ENCODE results near the gene TELO2.

TELO2 gene

DNA sequence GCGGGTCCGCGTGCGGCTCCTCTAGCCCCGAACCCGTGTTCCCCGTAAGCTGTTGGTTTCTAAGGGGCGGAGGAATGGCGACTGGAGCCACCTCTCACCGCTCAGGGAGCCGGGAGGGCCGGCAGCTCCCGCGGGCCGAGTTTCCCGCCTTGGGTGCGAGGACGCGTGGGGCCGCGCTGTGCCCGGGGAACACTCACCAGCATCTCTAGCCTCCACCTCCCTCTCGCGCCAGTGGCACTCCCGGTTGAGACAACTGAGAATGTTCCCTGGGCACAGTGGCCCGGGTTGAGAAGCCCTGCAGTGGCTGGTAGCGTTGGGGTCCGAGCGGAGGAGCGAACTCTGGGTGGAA lies 560 bp downstream of the TELO2 start:
- 2% methylated on average over 30 of the region's 30 CpGs for WGBS
- Histone ChIP-seq H3K9me3 (ENCODE audit: insufficient read depth, low read depth, low read length) (no peaks in the 10 kb centered on the region), H3K27ac (ENCODE audit: low read depth, low read length) (peak overlapping the region; percentile 87), H3K9ac (ENCODE audit: low read depth, low read length) (peak overlapping the region; percentile 92), H3K27me3 (ENCODE audit: insufficient read depth, low read length) (0 out of 2 replicates have a peak, but pooled peaks cover 2% of the 10 kb centered on the region), H3K36me3 (ENCODE audit: insufficient read depth, low read length) (peaks cover 41% of the 10 kb centered on the region), H3K4me1 (ENCODE audit: insufficient read depth, low read length) (no peaks in the 10 kb centered on the region), H3K4me3 (ENCODE audit: low read length) (peak overlapping the region; percentile 78)

DNA sequence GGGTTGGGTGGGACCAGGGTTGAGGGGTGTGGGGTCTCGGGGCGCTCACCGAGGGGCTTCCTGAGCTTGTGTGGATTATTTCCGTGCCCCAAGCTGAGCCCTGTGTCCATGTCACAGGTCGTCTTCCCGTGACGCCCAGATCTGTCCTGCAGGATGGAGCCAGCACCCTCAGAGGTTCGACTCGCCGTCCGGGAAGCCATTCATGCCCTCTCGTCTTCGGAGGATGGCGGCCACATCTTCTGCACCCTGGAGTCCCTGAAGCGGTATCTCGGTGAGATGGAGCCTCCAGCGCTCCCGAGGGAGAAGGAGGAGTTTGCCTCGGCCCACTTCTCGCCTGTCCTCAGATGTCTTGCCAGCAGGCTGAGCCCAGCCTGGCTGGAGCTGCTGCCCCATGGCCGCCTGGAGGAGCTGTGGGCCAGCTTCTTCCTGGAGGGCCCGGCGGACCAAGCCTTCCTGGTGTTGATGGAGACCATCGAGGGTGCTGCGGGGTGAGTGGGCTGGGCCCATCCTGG lies 1.0 kb downstream of the TELO2 start:
- no peaks in the 10 kb centered on the region for H3K4me1 ChIP-seq (ENCODE audit: insufficient read depth, low read length)
- WGBS, result 52% methylated on average over 25 of the region's 25 CpGs

DNA sequence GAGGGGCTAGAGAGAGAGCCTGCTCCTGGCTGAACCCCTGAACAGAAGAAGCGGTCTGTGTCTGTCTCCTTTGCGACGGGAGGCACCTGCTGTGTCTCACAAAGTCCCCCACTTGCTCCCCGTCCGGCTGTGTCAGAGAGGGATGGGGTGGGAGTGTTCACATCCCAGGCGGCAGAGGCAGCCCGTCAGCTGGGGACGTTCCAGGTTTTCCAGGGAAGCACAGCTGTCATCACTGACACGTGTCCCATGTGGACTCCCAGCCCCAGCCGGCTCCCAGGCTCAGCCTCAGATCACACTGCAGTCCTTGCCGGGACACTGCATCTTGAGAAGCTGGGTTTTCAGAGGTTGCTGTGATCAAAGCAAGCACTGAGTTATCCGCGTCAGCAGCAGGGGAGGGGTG lies 1.6 kb downstream of the TELO2 start:
- 95% methylated on average over 13 of the region's 13 CpGs for WGBS
- Histone ChIP-seq H3K9me3 (ENCODE audit: insufficient read depth, low read depth, low read length) (no peaks in the 10 kb centered on the region), H3K27me3 (ENCODE audit: insufficient read depth, low read length) (0 out of 2 replicates have a peak, but pooled peaks cover 2% of the 10 kb centered on the region), H3K4me3 (ENCODE audit: low read length) (peak overlapping the region; percentile 78; the same call in 1 of the 2 replicates), H3K4me1 (ENCODE audit: insufficient read depth, low read length) (no peaks in the 10 kb centered on the region), H3K9ac (ENCODE audit: low read depth, low read length) (no peak overlapping the region), H3K36me3 (ENCODE audit: insufficient read depth, low read length) (peaks cover 50% of the 10 kb centered on the region), H3K27ac (ENCODE audit: low read depth, low read length) (no peak overlapping the region)

More for the DNA sequence above, 1.0 kb downstream of the TELO2 start:
- Histone ChIP-seq H3K27me3 (ENCODE audit: insufficient read depth, low read length) (0 out of 2 replicates have a peak, but pooled peaks cover 2% of the 10 kb centered on the region), H3K9ac (ENCODE audit: low read depth, low read length) (peak overlapping the region; percentile 92), H3K9me3 (ENCODE audit: insufficient read depth, low read depth, low read length) (no peaks in the 10 kb centered on the region), H3K27ac (ENCODE audit: low read depth, low read length) (no peak overlapping the region), H3K36me3 (ENCODE audit: insufficient read depth, low read length) (peaks cover 46% of the 10 kb centered on the region), H3K4me3 (ENCODE audit: low read length) (peak overlapping the region; percentile 78)

GRCh38 chr16:1495211-1495888 lies 2.2 kb downstream of the TELO2 start:
- peaks cover 56% of the 10 kb centered on the region for H3K36me3 ChIP-seq (ENCODE audit: insufficient read depth, low read length)

DNA sequence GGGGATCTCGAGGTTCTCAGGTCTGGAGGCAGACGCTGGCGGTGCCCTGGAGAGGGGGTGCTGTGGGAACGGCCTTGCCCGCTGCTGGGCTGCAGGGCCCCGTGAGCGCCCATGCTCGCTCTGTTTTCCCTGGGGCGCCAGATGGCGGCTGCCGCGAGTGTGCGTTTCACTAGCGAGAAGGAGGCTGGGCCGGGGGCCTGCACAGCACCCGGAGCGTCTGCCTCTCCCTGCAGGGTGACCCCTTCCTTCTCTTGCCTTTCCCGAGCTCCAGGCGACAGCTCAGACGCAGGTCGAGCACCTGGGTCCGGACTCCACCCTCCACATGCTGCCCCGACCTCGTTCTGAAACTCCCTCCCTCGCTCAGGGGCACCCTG lies 2.7 kb downstream of the TELO2 start:
- no peak overlapping the region for H3K27ac ChIP-seq (ENCODE audit: low read depth, low read length)
- H3K9me3 ChIP-seq (ENCODE audit: insufficient read depth, low read depth, low read length), result no peaks in the 10 kb centered on the region
- H3K36me3 ChIP-seq (ENCODE audit: insufficient read depth, low read length), result peaks cover 61% of the 10 kb centered on the region
- no peak overlapping the region for H3K4me3 ChIP-seq (ENCODE audit: low read length)
- WGBS, result 95% methylated on average over 25 of the region's 25 CpGs
- H3K4me1 ChIP-seq (ENCODE audit: insufficient read depth, low read length), result no peaks in the 10 kb centered on the region
- no peaks in the 10 kb centered on the region for H3K27me3 ChIP-seq (ENCODE audit: insufficient read depth, low read length)
- H3K9ac ChIP-seq (ENCODE audit: low read depth, low read length), result no peak overlapping the region; the same call in 1 of the 2 replicates

More at GRCh38 chr16:1495211-1495888, 2.2 kb downstream of the TELO2 start:
- 0 out of 2 replicates have a peak, but pooled peaks cover 2% of the 10 kb centered on the region for H3K27me3 ChIP-seq (ENCODE audit: insufficient read depth, low read length)
- no peaks in the 10 kb centered on the region for H3K4me1 ChIP-seq (ENCODE audit: insufficient read depth, low read length)
- no peak overlapping the region for H3K4me3 ChIP-seq (ENCODE audit: low read length)
- 95% methylated on average over 39 of the region's 39 CpGs for WGBS
- H3K27ac ChIP-seq (ENCODE audit: low read depth, low read length), result no peak overlapping the region
- no peaks in the 10 kb centered on the region for H3K9me3 ChIP-seq (ENCODE audit: insufficient read depth, low read depth, low read length)
- H3K9ac ChIP-seq (ENCODE audit: low read depth, low read length), result no peak overlapping the region

DNA sequence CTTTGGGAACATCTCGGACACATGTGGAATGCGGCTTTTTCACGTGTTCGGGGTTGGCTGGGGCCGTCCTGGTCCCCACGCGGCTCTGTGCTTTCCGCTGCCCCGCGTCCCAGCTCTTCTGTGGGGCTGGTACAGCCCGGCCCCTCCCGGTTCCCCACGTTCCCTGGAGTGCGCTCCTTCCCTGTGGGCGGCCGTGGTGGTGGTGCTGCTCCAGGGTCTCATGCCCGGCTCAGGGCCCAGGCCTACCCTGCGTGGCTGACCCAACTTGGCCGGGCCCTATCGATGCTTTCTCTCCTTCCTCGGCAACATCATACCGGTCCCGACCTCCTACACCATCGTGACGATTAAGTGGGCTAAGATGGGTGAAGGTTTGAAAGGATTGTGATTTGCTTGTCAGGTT lies 3.3 kb downstream of the TELO2 start:
- Histone ChIP-seq H3K9ac (ENCODE audit: low read depth, low read length) (no peak overlapping the region), H3K36me3 (ENCODE audit: insufficient read depth, low read length) (peaks cover 66% of the 10 kb centered on the region), H3K9me3 (ENCODE audit: insufficient read depth, low read depth, low read length) (no peaks in the 10 kb centered on the region), H3K4me1 (ENCODE audit: insufficient read depth, low read length) (no peaks in the 10 kb centered on the region), H3K27ac (ENCODE audit: low read depth, low read length) (no peak overlapping the region), H3K27me3 (ENCODE audit: insufficient read depth, low read length) (no peaks in the 10 kb centered on the region), H3K4me3 (ENCODE audit: low read length) (no peak overlapping the region)
- 97% methylated on average over 25 of the region's 25 CpGs for WGBS

- no peak overlapping the region for H3K27ac ChIP-seq (ENCODE audit: low read depth, low read length)
- 92% methylated on average over 21 of the region's 21 CpGs for WGBS
- no peak overlapping the region for H3K9ac ChIP-seq (ENCODE audit: low read depth, low read length)
- H3K9me3 ChIP-seq (ENCODE audit: insufficient read depth, low read depth, low read length), result no peaks in the 10 kb centered on the region
- no peaks in the 10 kb centered on the region for H3K4me1 ChIP-seq (ENCODE audit: insufficient read depth, low read length)
- peaks cover 73% of the 10 kb centered on the region for H3K36me3 ChIP-seq (ENCODE audit: insufficient read depth, low read length)
- H3K4me3 ChIP-seq (ENCODE audit: low read length), result no peak overlapping the region
- H3K27me3 ChIP-seq (ENCODE audit: insufficient read depth, low read length), result no peaks in the 10 kb centered on the region
These were observed 3.9 kb downstream of the TELO2 start for GRCh38 chr16:1497014-1497598.

DNA sequence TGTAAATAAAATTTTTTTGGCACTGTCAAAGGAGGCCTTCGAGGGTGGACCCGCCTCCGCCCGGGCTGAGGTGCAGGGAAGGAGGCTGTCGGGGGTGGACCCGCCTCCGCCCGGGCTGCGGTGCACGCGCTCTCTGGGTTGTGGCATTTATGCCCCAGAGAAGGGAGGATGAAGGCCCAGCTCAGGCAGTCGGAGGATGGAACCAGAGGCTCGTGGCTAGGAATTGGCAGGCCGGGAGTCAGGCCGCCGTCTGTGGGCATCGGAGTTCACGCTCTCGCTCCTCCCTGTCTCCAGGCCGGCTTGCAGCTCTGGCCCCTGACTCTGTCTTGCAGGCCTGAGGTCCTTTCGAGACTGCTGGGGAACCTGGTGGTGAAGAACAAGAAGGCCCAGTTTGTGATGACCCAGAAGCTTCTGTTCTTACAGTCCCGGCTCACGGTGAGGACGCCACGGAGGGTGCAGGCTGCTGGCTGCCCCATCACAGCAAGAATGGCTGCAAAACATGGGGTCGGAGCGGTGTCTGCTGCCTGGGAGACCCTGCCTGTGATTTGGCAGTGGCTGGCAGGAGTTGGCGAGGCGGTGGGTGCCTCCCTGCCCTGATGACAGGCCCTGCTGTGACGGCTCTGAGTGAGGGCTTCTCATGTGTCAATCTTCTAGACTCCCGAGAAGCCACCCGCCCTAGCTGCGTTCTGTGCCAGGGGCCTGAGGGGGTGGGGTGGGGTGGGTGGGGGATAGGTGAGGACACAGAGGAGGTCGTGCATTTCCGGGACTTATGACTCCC lies 5.9 kb downstream of the TELO2 start:
- 97% methylated on average over 35 of the region's 35 CpGs for WGBS
- Histone ChIP-seq H3K36me3 (ENCODE audit: insufficient read depth, low read length) (peaks cover 89% of the 10 kb centered on the region), H3K9me3 (ENCODE audit: insufficient read depth, low read depth, low read length) (no peaks in the 10 kb centered on the region)

DNA sequence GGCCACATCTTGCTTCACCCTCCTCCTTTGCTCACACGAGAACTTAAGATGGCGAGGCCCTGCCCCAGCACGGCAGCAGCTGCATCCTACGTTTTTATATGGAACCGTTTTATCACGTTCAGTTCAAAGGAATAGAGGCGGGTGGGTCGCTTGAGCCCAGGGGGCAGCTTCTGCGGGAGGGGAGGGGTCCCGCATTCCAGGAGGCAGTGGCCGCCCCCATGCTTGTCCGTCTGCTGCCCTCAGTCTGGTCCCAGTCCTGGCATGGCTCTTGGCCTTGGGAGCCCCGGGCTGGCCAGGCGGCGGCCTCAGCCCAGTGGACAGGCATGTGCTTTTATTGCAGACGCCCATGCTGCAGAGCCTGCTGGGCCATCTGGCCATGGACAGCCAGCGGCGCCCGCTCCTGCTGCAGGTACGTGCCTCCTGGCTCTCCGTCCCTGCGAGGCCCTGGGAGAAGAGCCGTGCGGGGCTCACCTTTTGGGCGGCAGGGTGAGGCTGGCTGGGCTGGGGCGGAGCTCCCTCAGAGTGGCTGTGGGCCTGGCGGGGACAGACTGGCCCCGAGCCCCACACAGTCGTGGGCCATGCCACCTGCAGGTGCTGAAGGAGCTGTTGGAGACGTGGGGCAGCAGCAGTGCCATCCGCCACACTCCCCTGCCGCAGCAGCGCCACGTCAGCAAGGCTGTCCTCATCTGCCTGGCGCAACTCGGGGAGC lies 6.8 kb downstream of the TELO2 start:
- H3K27ac ChIP-seq (ENCODE audit: low read depth, low read length), result no peak overlapping the region
- H3K9me3 ChIP-seq (ENCODE audit: insufficient read depth, low read depth, low read length), result no peaks in the 10 kb centered on the region
- H3K4me1 ChIP-seq (ENCODE audit: insufficient read depth, low read length), result no peaks in the 10 kb centered on the region
- H3K4me3 ChIP-seq (ENCODE audit: low read length), result no peak overlapping the region
- peaks cover 87% of the 10 kb centered on the region for H3K36me3 ChIP-seq (ENCODE audit: insufficient read depth, low read length)
- no peaks in the 10 kb centered on the region for H3K27me3 ChIP-seq (ENCODE audit: insufficient read depth, low read length)
- 96% methylated on average over 36 of the region's 36 CpGs for WGBS
- no peak overlapping the region for H3K9ac ChIP-seq (ENCODE audit: low read depth, low read length)

More for the DNA sequence above, 5.9 kb downstream of the TELO2 start:
- Histone ChIP-seq H3K4me1 (ENCODE audit: insufficient read depth, low read length) (no peaks in the 10 kb centered on the region), H3K27me3 (ENCODE audit: insufficient read depth, low read length) (no peaks in the 10 kb centered on the region), H3K27ac (ENCODE audit: low read depth, low read length) (no peak overlapping the region), H3K9ac (ENCODE audit: low read depth, low read length) (no peak overlapping the region), H3K4me3 (ENCODE audit: low read length) (no peak overlapping the region)

DNA sequence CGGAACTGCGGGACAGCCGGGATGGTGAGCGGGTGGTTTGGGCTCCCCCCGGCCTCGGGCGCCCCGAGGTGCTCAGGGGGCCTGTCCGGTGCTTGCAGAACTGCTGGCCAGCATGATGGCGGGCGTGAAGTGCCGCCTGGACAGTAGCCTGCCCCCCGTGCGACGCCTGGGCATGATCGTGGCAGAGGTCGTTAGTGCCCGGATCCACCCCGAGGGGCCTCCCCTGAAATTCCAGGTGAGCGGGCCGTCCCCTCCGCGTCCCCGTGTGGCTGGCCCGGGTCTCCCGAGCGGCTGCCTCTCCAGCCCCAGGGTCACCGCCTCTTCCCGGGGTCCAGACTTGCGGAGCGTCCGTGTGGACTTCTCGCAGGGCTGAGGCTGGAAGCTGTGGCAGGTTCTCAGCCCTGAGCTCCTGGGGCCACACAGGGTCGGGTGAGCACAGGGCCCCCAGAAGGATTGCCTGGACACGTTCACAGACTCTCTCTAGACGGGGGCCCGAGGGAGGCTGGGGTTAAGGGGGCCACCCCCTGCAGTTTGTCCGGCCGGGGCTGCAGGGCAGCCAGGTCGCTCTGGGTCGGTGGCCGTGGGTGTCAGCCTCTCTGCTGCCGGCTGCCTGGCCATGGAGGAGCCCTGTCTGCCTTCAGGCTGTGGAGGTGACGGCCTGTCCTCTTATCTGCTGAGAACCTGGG lies 7.4 kb downstream of the TELO2 start:
- H3K36me3 ChIP-seq (ENCODE audit: insufficient read depth, low read length), result peaks cover 80% of the 10 kb centered on the region
- 97% methylated on average over 44 of the region's 44 CpGs for WGBS
- no peaks in the 10 kb centered on the region for H3K27me3 ChIP-seq (ENCODE audit: insufficient read depth, low read length)

More for the DNA sequence above, 7.4 kb downstream of the TELO2 start:
- Histone ChIP-seq H3K4me1 (ENCODE audit: insufficient read depth, low read length) (no peaks in the 10 kb centered on the region), H3K27ac (ENCODE audit: low read depth, low read length) (no peak overlapping the region), H3K9me3 (ENCODE audit: insufficient read depth, low read depth, low read length) (no peaks in the 10 kb centered on the region), H3K9ac (ENCODE audit: low read depth, low read length) (no peak overlapping the region), H3K4me3 (ENCODE audit: low read length) (no peak overlapping the region)
